BE2C (cell line): ENCODE measurements around the gene DAND5.

Experiments used
- DNase-seq: peaks from one replicate; pipeline ENCODE4 v3.0.0-alpha.2; 2020
- H3K27me3 ChIP-seq: fragments of 250-450 bp; sonication (Bioruptor Pico); 2 replicates; pipeline ENCODE4 v1.5.1; 2020; ENCODE audit warnings: mild to moderate bottlenecking
- H3K36me3 ChIP-seq: fragments of 250-450 bp; sonication (Bioruptor Pico); 2 replicates; pipeline ENCODE4 v1.5.1; 2020; ENCODE audit warnings: mild to moderate bottlenecking
- H3K4me1 ChIP-seq: fragments of 250-450 bp; sonication (Bioruptor Pico); 2 replicates; pipeline ENCODE4 v1.5.1; 2020
- H3K4me3 ChIP-seq: 2 replicates; pipeline ENCODE4 v1.5.1; 2011; ENCODE audit warnings: low read depth, low read length
- H3K9me3 ChIP-seq: fragments of 250-450 bp; sonication (Bioruptor Pico); 2 replicates; pipeline ENCODE4 v1.5.1; 2020
- TF ChIP-seq, protein P1 (sequence below): IDR thresholded peaks from 2 replicates; pipeline ENCODE4 v1.5.1; 2012; ENCODE audit warnings: mild to moderate bottlenecking, low read depth, low read length

The DAND5 gene

DNA sequence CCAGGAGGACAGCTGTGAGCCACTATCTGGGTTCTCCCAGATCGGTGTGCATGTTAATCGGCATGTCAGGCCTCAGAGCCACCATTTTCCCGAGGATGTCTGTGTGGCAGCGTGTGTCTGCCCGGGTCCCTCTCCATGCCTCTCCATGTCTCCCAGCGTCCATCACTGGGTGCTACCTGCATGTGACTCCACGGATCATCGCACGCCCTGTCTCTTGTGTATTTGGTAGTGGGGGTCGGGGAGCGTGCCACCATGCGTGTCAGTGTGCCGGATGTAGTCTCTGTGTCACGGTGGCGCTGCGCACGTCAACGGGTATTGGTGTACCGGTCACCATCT, 31.8 kb downstream of the DAND5 start:
- H3K9me3 ChIP-seq = no peaks in the 10 kb centered on the region
- no peak overlapping the region for H3K4me3 ChIP-seq
- DNase-seq = no peak
- H3K36me3 ChIP-seq = no peaks in the 10 kb centered on the region
- TF ChIP-seq, protein P1, sequence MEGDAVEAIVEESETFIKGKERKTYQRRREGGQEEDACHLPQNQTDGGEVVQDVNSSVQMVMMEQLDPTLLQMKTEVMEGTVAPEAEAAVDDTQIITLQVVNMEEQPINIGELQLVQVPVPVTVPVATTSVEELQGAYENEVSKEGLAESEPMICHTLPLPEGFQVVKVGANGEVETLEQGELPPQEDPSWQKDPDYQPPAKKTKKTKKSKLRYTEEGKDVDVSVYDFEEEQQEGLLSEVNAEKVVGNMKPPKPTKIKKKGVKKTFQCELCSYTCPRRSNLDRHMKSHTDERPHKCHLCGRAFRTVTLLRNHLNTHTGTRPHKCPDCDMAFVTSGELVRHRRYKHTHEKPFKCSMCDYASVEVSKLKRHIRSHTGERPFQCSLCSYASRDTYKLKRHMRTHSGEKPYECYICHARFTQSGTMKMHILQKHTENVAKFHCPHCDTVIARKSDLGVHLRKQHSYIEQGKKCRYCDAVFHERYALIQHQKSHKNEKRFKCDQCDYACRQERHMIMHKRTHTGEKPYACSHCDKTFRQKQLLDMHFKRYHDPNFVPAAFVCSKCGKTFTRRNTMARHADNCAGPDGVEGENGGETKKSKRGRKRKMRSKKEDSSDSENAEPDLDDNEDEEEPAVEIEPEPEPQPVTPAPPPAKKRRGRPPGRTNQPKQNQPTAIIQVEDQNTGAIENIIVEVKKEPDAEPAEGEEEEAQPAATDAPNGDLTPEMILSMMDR = no peak
- H3K27me3 ChIP-seq = no peaks in the 10 kb centered on the region
- no peaks in the 10 kb centered on the region for H3K4me1 ChIP-seq

- no peaks in the 10 kb centered on the region for H3K4me1 ChIP-seq
- no peaks in the 10 kb centered on the region for H3K27me3 ChIP-seq
- no peaks in the 10 kb centered on the region for H3K9me3 ChIP-seq
- no peaks in the 10 kb centered on the region for H3K36me3 ChIP-seq
- TF ChIP-seq, protein P1 = no peak
- DNase-seq = no peak
- H3K4me3 ChIP-seq = no peak overlapping the region
Measured at GRCh38 chr19:13001502-13002165, 32.3 kb downstream of the DAND5 start.

DNA sequence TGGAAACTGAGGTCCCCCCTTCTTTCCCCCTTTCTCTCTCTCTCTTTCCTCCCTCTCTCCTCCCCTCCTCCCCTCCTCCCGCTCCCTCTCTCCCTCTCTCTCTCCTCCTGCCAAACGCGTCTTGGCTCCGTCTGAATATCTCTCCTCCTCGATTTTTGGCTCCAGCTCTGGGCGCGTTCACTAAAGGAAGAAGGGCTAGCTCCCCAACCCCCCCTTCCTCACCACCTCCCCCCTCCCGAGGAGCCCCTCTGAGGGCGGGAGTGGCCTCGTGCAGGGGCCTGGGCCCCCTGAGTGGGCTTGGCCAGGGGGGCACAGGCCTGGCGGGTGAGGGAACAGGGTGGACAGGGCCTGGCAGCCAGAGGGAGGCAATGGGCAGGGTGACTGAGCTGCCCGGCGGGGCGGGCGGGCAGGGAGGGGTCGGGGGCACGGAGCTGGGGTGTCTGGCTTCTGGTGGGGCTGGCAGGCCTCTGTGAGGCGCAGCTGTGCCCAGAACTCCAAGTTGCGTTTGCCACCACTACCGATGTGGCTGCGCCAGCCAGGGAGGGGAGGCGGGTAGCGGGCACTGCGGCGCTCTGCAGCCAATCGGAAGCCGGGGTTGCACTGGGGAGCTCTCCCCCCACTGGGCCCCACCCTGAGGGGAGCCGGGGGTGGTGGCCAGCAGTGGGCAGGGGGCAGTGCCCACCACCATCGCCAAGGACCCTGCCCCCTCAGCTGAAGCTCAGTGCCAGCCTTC, 33.0 kb downstream of the DAND5 start:
- no peaks in the 10 kb centered on the region for H3K27me3 ChIP-seq
- H3K9me3 ChIP-seq = no peaks in the 10 kb centered on the region
- H3K4me3 ChIP-seq = no peak overlapping the region
- H3K36me3 ChIP-seq = no peaks in the 10 kb centered on the region
- TF ChIP-seq, protein P1 = no peak
- DNase-seq = no peak
- H3K4me1 ChIP-seq = no peaks in the 10 kb centered on the region

- no peak for DNase-seq
- H3K27me3 ChIP-seq = no peaks in the 10 kb centered on the region
- TF ChIP-seq, protein P1 = no peak
- no peak overlapping the region for H3K4me3 ChIP-seq
- H3K9me3 ChIP-seq = no peaks in the 10 kb centered on the region
- no peaks in the 10 kb centered on the region for H3K4me1 ChIP-seq
- no peaks in the 10 kb centered on the region for H3K36me3 ChIP-seq
Measured at GRCh38 chr19:13003081-13003480, 33.7 kb downstream of the DAND5 start.

GRCh38 chr19:13004273-13004672, 34.9 kb downstream of the DAND5 start:
- Histone ChIP-seq H3K4me3 (no peak overlapping the region), H3K27me3 (no peaks in the 10 kb centered on the region)

More at GRCh38 chr19:13004273-13004672, 34.9 kb downstream of the DAND5 start:
- DNase-seq = no peak
- H3K36me3 ChIP-seq = no peaks in the 10 kb centered on the region
- H3K4me1 ChIP-seq = no peaks in the 10 kb centered on the region
- H3K9me3 ChIP-seq = no peaks in the 10 kb centered on the region
- TF ChIP-seq, protein P1 = no peak
